ENCODE measurements around the gene GABRD.

- TF ChIP-seq POLR2A (IDR thresholded peaks at IDR 0.05; ENCODE audit: low read length): no peak
- no peak for TF ChIP-seq GATA1 (IDR thresholded peaks at IDR 0.05; ENCODE audit: low read depth, low read length)
Observed at GRCh38 chr1:2018217-2019171, 651 bp upstream of the GABRD start.

Measured in erythroblast (primary cell).